ENCODE data around the gene TPRN. TPM values are rescaled to one million over a fixed set of nuclear protein-coding genes. Genes with fewer than 3 reads are reported as not detected.

Gene TPRN
- total RNA-seq, 4 donors from 2014 or later = 13.0 to 34.2 (median 15.8) TPM

DNA sequence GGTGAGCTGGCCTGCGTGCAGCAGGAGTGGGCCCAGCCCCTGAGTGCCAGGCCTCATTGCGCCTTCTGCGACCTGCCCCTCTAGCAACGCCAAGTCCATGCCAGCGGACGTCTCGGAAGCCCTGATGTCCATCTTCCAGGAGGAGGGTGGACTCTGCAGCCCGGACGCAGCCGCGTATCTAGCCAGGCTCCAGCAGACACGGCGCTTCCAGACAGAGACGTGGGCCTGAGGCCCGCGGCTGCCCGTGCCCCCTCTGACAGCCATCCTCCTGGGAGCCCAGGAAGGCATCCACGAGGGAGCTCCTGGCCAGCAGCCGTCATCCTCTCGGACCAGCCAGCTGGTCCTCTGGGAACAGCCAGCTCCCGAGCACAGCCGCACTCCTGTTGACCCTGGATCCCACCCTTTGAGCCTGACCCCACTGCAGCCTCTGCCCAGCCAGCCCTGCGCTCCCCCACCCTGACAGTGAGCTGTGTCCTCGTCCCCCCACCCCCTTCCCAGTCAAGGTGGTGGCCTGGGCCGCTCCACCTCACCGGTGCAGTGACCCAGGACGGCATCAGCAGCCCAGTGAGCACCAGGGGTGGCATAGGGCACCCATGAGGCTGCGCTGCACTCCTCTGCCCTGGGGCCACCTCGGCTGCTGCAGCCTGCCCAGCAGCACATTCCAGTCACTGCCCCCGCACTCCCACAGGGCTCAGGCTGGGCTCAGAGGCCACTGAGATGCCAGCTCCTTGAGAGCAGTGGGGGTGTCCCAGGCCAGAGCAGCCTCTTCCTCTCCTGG, 15.8 kb upstream of the TPRN start:
- Histone ChIP-seq H3K27ac (peak overlapping the region; percentile 83 to 92 (median 90)), H3K9me3 (no peaks in the 10 kb centered on the region), H3K27me3 (no peaks in the 10 kb centered on the region), H3K36me3 (peaks cover 0 to 29% (median 0%) of the 10 kb centered on the region in 3 donors), H3K4me3 (peak overlapping the region in 1 of 4 donors; percentile 51), H3K4me1 (peaks cover 16 to 49% (median 17%) of the 10 kb centered on the region in 3 donors)
- DNase-seq = no peak
- TF ChIP-seq, protein P1, sequence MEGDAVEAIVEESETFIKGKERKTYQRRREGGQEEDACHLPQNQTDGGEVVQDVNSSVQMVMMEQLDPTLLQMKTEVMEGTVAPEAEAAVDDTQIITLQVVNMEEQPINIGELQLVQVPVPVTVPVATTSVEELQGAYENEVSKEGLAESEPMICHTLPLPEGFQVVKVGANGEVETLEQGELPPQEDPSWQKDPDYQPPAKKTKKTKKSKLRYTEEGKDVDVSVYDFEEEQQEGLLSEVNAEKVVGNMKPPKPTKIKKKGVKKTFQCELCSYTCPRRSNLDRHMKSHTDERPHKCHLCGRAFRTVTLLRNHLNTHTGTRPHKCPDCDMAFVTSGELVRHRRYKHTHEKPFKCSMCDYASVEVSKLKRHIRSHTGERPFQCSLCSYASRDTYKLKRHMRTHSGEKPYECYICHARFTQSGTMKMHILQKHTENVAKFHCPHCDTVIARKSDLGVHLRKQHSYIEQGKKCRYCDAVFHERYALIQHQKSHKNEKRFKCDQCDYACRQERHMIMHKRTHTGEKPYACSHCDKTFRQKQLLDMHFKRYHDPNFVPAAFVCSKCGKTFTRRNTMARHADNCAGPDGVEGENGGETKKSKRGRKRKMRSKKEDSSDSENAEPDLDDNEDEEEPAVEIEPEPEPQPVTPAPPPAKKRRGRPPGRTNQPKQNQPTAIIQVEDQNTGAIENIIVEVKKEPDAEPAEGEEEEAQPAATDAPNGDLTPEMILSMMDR (IDR thresholded peaks at IDR 0.05) = no peak
- intact Hi-C loops (cut with DNase I) = no loop called here
- WGBS, 2 donors = 70 to 96% methylated on average over 2 to 9 of the region's 30 CpGs

- H3K36me3 ChIP-seq = peaks cover 0 to 33% (median 0%) of the 10 kb centered on the region in 3 donors
- 61% methylated on average over 4 of the region's 22 CpGs; no CpG with 5 or more reads in 1 of the 2 donors for WGBS, 2 donors
- TF ChIP-seq, protein P1 (IDR thresholded peaks at IDR 0.05) = no peak
- no peak for TF ChIP-seq POLR2A (IDR thresholded peaks at IDR 0.05)
- H3K4me1 ChIP-seq = peaks cover 15 to 39% (median 16%) of the 10 kb centered on the region in 3 donors
- no peaks in the 10 kb centered on the region for H3K9me3 ChIP-seq
- no peaks in the 10 kb centered on the region for H3K27me3 ChIP-seq
- no peak overlapping the region for H3K27ac ChIP-seq
- H3K4me3 ChIP-seq = no peak overlapping the region
- intact Hi-C loops (cut with DNase I) = no loop called here
- DNase-seq = no peak
These were observed 14.8 kb upstream of the TPRN start for GRCh38 chr9:137215196-137215986.

DNA sequence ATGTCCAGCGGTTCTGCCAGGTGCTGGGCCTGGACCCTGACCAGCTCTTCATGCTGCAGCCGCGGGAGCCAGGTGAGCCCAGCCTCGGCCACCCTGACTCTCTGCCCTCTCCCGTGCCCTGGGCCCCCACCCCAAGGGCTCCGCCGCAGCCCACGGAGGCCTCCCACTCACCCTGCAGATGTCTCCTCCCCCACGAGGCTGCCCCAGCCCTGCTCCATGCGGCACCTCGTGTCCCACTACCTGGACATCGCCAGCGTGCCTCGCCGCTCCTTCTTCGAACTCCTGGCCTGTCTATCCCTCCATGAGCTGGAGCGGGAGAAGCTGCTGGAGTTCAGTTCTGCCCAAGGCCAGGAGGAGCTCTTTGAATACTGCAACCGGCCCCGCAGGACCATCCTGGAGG, 14.1 kb upstream of the TPRN start:
- TF ChIP-seq, protein P1 (IDR thresholded peaks at IDR 0.05) = no peak
- no peak for TF ChIP-seq POLR2A (IDR thresholded peaks at IDR 0.05)
- Histone ChIP-seq H3K36me3 (peaks cover 0 to 41% (median 4%) of the 10 kb centered on the region in 3 donors), H3K27me3 (no peaks in the 10 kb centered on the region), H3K4me3 (no peak overlapping the region), H3K9me3 (no peaks in the 10 kb centered on the region), H3K4me1 (peaks cover 15 to 31% (median 16%) of the 10 kb centered on the region in 3 donors), H3K27ac (no peak overlapping the region)
- WGBS, 2 donors = 78 to 80% methylated on average over 8 to 11 of the region's 19 CpGs
- DNase-seq = no peak
- intact Hi-C loops (cut with DNase I) = no loop called here

DNA sequence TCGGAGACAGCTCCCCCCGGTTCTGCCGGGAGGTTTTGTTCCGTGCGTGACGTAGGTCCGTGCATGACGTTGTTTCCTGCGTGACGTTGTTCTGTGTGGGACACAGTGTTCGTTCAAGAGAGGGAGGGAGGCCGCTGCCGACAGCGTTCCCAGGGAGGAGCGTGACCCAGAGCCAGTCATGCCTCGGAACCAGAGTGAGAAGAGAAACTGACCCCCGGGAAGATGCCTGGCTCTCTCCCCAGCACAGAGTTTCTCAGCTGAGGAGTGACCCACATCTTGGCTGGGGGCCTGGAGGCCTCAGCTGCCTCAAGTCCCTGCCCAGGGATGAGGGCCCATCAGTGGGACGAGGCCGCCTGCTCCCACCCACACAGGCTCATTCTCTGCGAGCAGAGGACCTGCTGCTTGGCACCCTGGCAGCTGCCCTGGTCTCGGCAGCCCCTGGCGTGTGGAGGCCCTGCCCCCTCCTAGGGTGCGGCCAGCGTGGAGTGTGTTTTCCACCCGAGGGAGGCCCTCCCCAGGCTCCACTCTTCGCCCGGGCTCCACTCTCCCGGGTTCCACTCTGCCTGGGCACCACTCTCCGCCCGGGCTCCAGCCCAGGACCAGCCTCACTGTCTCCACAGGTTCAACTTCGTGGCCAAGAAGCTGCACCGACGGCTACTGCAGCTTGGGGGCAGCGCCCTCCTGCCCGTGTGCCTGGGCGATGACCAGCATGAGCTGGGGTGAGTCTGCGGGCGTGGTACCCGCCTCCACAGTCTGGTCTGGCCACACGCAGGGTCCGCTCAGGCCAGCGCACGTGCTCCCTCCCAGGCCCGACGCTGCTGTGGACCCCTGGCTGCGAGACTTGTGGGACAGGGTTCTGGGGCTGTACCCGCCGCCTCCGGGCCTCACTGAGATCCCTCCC, 12.9 kb upstream of the TPRN start:
- TF ChIP-seq, protein P1 (IDR thresholded peaks at IDR 0.05) = peak in 1 of 6 experiments; percentile 37
- TF ChIP-seq POLR2A (IDR thresholded peaks at IDR 0.05) = no peak
- Histone ChIP-seq H3K27me3 (no peaks in the 10 kb centered on the region), H3K36me3 (peaks cover 0 to 53% (median 4%) of the 10 kb centered on the region in 3 donors), H3K9me3 (no peaks in the 10 kb centered on the region), H3K4me1 (peaks cover 8 to 22% (median 14%) of the 10 kb centered on the region in 3 donors), H3K4me3 (no peak overlapping the region), H3K27ac (no peak overlapping the region)
- intact Hi-C loops (cut with DNase I) = no loop called here
- no peak for DNase-seq
- WGBS, 2 donors = 92 to 94% methylated on average over 13 to 19 of the region's 49 CpGs

All from esophagus squamous epithelium (tissue), 5 donors.